SU-DHL-6 (cell line): ENCODE data around the gene DEPDC7.

Source experiments
- H2AFZ ChIP-seq: fragments of 200-600 bp; sonication (generic); 2 replicates; pipeline ENCODE4 v1.6.1; 2014; ENCODE audit warnings: low read depth, mild to moderate bottlenecking, moderate library complexity, mixed read lengths, antibody characterized with exemption, low read length; ENCODE audit not compliant: severe bottlenecking
- H3F3A ChIP-seq: fragments of 200-600 bp; shearing (Covaris generic); 2 replicates; pipeline ENCODE4 v1.6.0; 2016; ENCODE audit warnings: antibody characterized with exemption, mild to moderate bottlenecking; ENCODE audit not compliant: insufficient read depth
- H3K27ac ChIP-seq: fragments of 200-600 bp; sonication (generic); 2 replicates; pipeline ENCODE4 v1.5.1; 2016; ENCODE audit warnings: low read depth, mild to moderate bottlenecking, low read length, moderate library complexity, mixed read lengths
- H3K27me3 ChIP-seq: fragments of 200-600 bp; sonication (generic), shearing (Covaris generic); 2 replicates; pipeline ENCODE4 v1.6.0; 2014; ENCODE audit warnings: mild to moderate bottlenecking, low read length
- H3K36me3 ChIP-seq: fragments of 200-600 bp; sonication (generic); 2 replicates; pipeline ENCODE4 v1.6.1; 2014; ENCODE audit warnings: mild to moderate bottlenecking, low read length, mixed read lengths
- H3K4me2 ChIP-seq: fragments of 300-600, 200-600 bp; shearing (Covaris generic), sonication (generic); 2 replicates; pipeline ENCODE4 v1.6.0; 2014; ENCODE audit warnings: low read length, low read depth, mild to moderate bottlenecking; ENCODE audit not compliant: poor library complexity, severe bottlenecking
- H3K4me3 ChIP-seq: fragments of 200-600 bp; sonication (generic); 2 replicates; pipeline ENCODE4 v1.5.1; 2014; ENCODE audit warnings: antibody characterized with exemption, low read length, mild to moderate bottlenecking, mixed read lengths; ENCODE audit not compliant: insufficient read depth, poor library complexity, severe bottlenecking
- H3K79me2 ChIP-seq: fragments of 200-600 bp; sonication (generic); 2 replicates; pipeline ENCODE4 v1.6.1; 2014; ENCODE audit warnings: mild to moderate bottlenecking, low read length, moderate library complexity; ENCODE audit not compliant: insufficient read depth
- H3K9ac ChIP-seq: fragments of 200-600 bp; sonication (generic); 2 replicates; pipeline ENCODE4 v1.7.0; 2014; ENCODE audit warnings: mild to moderate bottlenecking, low read length
- H3K9me2 ChIP-seq: fragments of 200-600 bp; sonication (generic); replicated peaks from 2 replicates; pipeline ENCODE4 v1.6.1; 2014; ENCODE audit warnings: low read length; ENCODE audit not compliant: insufficient read depth
- H3K9me3 ChIP-seq: fragments of 200-600 bp; sonication (generic); 2 replicates; pipeline ENCODE4 v1.6.1; 2014; ENCODE audit warnings: low read length, mixed read lengths; ENCODE audit not compliant: insufficient read depth
- H4K20me1 ChIP-seq: fragments of 200-600 bp; sonication (generic); 2 replicates; pipeline ENCODE4 v1.6.1; 2014; ENCODE audit warnings: low read depth, mild to moderate bottlenecking, antibody characterized with exemption, low read length, moderate library complexity, mixed read lengths
- CTCF ChIP-seq: fragments of 200-600 bp; sonication (generic); IDR thresholded peaks from one replicate; pipeline ENCODE4 v1.5.1; 2017; ENCODE audit warnings: antibody characterized with exemption, mild to moderate bottlenecking, low read length, moderate library complexity; ENCODE audit not compliant: insufficient read depth, poor library complexity, severe bottlenecking
- EZH2phosphoT487 ChIP-seq: fragments of 200-600 bp; sonication (generic), shearing (Covaris generic); conservative IDR thresholded peaks from 2 replicates; pipeline ENCODE4 v1.6.1; 2018; ENCODE audit warnings: mild to moderate bottlenecking, antibody characterized with exemption, low read length, moderate library complexity, mixed read lengths

Gene DEPDC7

GRCh38 chr11:33021937-33022336 is 6.3 kb downstream of the DEPDC7 start:
- Histone ChIP-seq H3K4me2 (no peak overlapping the region), H3K79me2 (no peaks in the 10 kb centered on the region)

GRCh38 chr11:33025339-33025722 is 9.7 kb downstream of the DEPDC7 start:
- Histone ChIP-seq H3K9ac (no peak overlapping the region), H3K27me3 (no peaks in the 10 kb centered on the region), H3F3A (no peaks in the 10 kb centered on the region), H4K20me1 (no peaks in the 10 kb centered on the region), H3K9me2 (no peaks in the 10 kb centered on the region), H3K36me3 (no peaks in the 10 kb centered on the region), H3K79me2 (no peaks in the 10 kb centered on the region), H3K4me3 (no peak overlapping the region), H3K4me2 (no peak overlapping the region), H3K27ac (no peak overlapping the region), H3K9me3 (no peaks in the 10 kb centered on the region), H2AFZ (no peak overlapping the region)
- TF ChIP-seq CTCF (no peak), EZH2phosphoT487 (no peak)

More at GRCh38 chr11:33021937-33022336, 6.3 kb downstream of the DEPDC7 start:
- H3K27me3 ChIP-seq = no peaks in the 10 kb centered on the region
- H2AFZ ChIP-seq = no peak overlapping the region
- no peaks in the 10 kb centered on the region for H3K9me2 ChIP-seq
- H3K9me3 ChIP-seq = no peaks in the 10 kb centered on the region
- no peaks in the 10 kb centered on the region for H4K20me1 ChIP-seq
- H3K4me3 ChIP-seq = no peak overlapping the region
- TF ChIP-seq EZH2phosphoT487 = no peak
- no peak for TF ChIP-seq CTCF
- H3K27ac ChIP-seq = no peak overlapping the region
- no peak overlapping the region for H3K9ac ChIP-seq
- no peaks in the 10 kb centered on the region for H3K36me3 ChIP-seq
- H3F3A ChIP-seq = no peaks in the 10 kb centered on the region

GRCh38 chr11:33027233-33027632 is 11.6 kb downstream of the DEPDC7 start:
- Histone ChIP-seq H3K9me3 (no peaks in the 10 kb centered on the region), H3K27me3 (no peaks in the 10 kb centered on the region), H3K4me2 (no peak overlapping the region), H3K9me2 (no peaks in the 10 kb centered on the region), H3K9ac (no peak overlapping the region), H3K4me3 (no peak overlapping the region), H3K79me2 (no peaks in the 10 kb centered on the region), H2AFZ (no peak overlapping the region), H3K27ac (no peak overlapping the region), H3F3A (no peaks in the 10 kb centered on the region), H4K20me1 (no peaks in the 10 kb centered on the region), H3K36me3 (no peaks in the 10 kb centered on the region)
- TF ChIP-seq EZH2phosphoT487 (no peak), CTCF (no peak)
